GM12878 (cell line): ENCODE measurements around the gene CBFA2T3. TPM values are rescaled to one million over a fixed set of nuclear protein-coding genes. Genes with fewer than 3 reads are reported as not detected.
A peak's percentile ranks its signal among the peaks of the same experiment; 100 is the strongest.

ENCODE experiments used
- BMI1 ChIP-seq: fragments of 450-650 bp; IDR thresholded peaks from 2 replicates; pipeline ENCODE4 v1.6.1; 2016; ENCODE audit warnings: mild to moderate bottlenecking, moderate library complexity, borderline replicate concordance
- CBFB ChIP-seq: IDR thresholded peaks from 2 replicates; pipeline ENCODE4 v1.6.1; 2016; ENCODE audit warnings: antibody characterized with exemption, low read depth
- EGR1 ChIP-seq, 2 experiments: IDR thresholded peaks; 1 replicate in 1 of 2; 2 replicates in 1 of 2; pipeline ENCODE4 v1.6.1; 2011 to 2012; ENCODE audit warnings: low read depth in 2 of 2, low read length in 2 of 2, borderline replicate concordance in 1 of 2, mild to moderate bottlenecking in 1 of 2, moderate library complexity in 1 of 2
- NFYA ChIP-seq: IDR thresholded peaks from 2 replicates; pipeline ENCODE4 v1.6.1; 2011; ENCODE audit warnings: low read depth, mild to moderate bottlenecking, low read length, improper control_type of control experiment, borderline replicate concordance
- NR2C2 ChIP-seq: IDR thresholded peaks from 2 replicates; pipeline ENCODE4 v1.6.1; 2011; ENCODE audit warnings: borderline replicate concordance, low read depth; ENCODE audit not compliant: control insufficient read depth, insufficient read length
- RFX5 ChIP-seq: IDR thresholded peaks from 2 replicates; pipeline ENCODE4 v1.6.1; 2011; ENCODE audit warnings: low read depth, low read length, improper control_type of control experiment
- WRNIP1 ChIP-seq: IDR thresholded peaks from 2 replicates; pipeline ENCODE4 v1.6.1; 2011; ENCODE audit warnings: low read depth, low read length, improper control_type of control experiment, borderline replicate concordance
- ZNF24 ChIP-seq: fragments of 450-650 bp; IDR thresholded peaks from 2 replicates; pipeline ENCODE4 v1.6.1; 2017; ENCODE audit warnings: antibody characterized with exemption, mild to moderate bottlenecking
- polyA plus RNA-seq, 11 experiments: library from polyadenylated mRNA; depleted of rRNA in 4 of 11; unstranded in 6 of 11; stranded (reverse) in 5 of 11; fragments of >200 nt; fragmentation: Nextera tagmentation in 4 of 11; fragmentation: Illumina TruSeq in 1 of 11; extraction: Ambion mirVana in 4 of 11; extraction: Trizol in 1 of 11; gene quantifications; 1 replicate in 1 of 11; 2 replicates in 10 of 11; pipeline versions ENCODE4 v1.2.1 to v1.2.3, GENCODE V29; 2011 to 2016; ENCODE audit warnings: inconsistent platforms in 2 of 11, missing spikeins in 2 of 11, low read depth in 1 of 11
- total RNA-seq, 4 experiments: library from RNA; depleted of rRNA in 3 of 4; stranded (reverse); fragments of >200 nt in 3 of 4; fragmentation: Illumina TruSeq in 1 of 4; extraction: Trizol in 1 of 4; gene quantifications; 2 replicates each; pipeline versions ENCODE4 v1.2.1 to v1.2.3, GENCODE V29; 2013 to 2021
- TF ChIP-seq, protein P1 (sequence below): IDR thresholded peaks from 2 replicates; pipeline ENCODE4 v1.6.1; 2011; ENCODE audit warnings: borderline replicate concordance, low read depth, mild to moderate bottlenecking, moderate library complexity, low read length; ENCODE audit not compliant: insufficient read depth, poor library complexity, severe bottlenecking
- TF ChIP-seq, protein P2 (sequence below): fragments of 450-650 bp; IDR thresholded peaks from 2 replicates; pipeline ENCODE4 v1.6.1; 2016; ENCODE audit warnings: mild to moderate bottlenecking
- TF ChIP-seq, protein P3 (sequence below): fragments of 450-650 bp; IDR thresholded peaks from 2 replicates; pipeline ENCODE4 v1.6.1; 2017; ENCODE audit warnings: mild to moderate bottlenecking, moderate library complexity
- TF ChIP-seq, protein P4 (sequence below): fragments of 450-650 bp; IDR thresholded peaks from 2 replicates; pipeline ENCODE4 v1.6.1; 2017; ENCODE audit warnings: antibody characterized with exemption, mild to moderate bottlenecking, moderate library complexity
- TF ChIP-seq, protein P5 (sequence below), 3 experiments: IDR thresholded peaks in 2 of 3; conservative IDR thresholded peaks in 1 of 3; 2 replicates each; pipeline ENCODE4 v1.5.1; 2011; ENCODE audit warnings: low read depth in 3 of 3, low read length in 3 of 3, mild to moderate bottlenecking in 3 of 3, control low read depth in 2 of 3, moderate library complexity in 2 of 3, inconsistent platforms in 1 of 3, mixed read lengths in 1 of 3; ENCODE audit not compliant: control insufficient read depth in 2 of 3, insufficient read depth in 1 of 3; ENCODE audit errors: extremely low read depth in 1 of 3
- TF ChIP-seq, protein P6 (sequence below): IDR thresholded peaks from 2 replicates; pipeline ENCODE4 v1.6.1; 2011; ENCODE audit warnings: low read depth, low read length, improper control_type of control experiment, borderline replicate concordance

The CBFA2T3 gene
- total and polyA plus RNA-seq, 10 of the 15 experiments (the other 5 are each of a cell fraction or from before 2014, with no cell fraction given) = 0.69 to 42.6 (median 4.5) TPM

DNA sequence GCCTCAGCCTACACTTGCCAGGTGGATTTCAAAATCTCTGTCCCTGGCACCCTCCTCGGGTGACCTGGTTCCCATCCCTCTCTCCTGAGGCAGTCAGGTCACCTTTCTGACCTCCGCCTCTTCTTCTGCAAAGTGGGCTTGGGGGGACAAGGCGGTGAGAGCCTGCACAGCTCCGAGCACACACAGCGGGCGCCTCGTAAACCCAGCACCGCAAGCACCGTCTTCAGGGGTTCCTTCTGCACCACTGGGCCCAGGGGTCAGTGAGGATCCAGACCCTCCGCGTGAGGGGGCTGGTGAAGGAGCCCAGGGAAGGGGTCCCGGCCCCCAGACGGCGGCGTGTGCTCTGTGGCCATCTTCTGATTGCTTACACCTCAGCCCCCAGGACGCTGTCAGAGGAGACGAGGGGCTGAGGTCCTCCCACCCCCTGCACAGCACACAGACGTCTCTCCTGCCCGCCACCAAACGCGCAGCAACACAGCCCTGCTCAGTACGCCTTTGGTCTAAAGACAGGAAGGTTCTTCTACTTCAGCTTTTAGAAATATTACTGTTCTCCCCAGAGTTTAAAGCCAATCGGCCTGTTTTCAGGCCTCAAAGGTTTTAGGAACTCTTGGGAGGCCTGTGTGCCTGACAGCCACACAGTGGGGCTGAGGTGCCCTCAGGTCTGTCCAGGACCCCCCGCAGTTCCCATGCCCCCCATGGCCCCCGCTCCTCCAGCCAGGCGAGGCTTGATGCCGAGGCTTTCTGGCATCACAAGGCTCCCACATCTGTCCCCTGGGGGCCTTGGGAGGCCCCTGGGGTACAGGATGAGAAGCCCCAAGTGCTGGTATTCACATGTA lies 2.7 kb downstream of the CBFA2T3 start (continued):
- TF ChIP-seq CBFB = 0 out of 2 replicates have a peak, but pooled peaks have one; percentile 24
- TF ChIP-seq RFX5 = no peak
- TF ChIP-seq NR2C2 = no peak
- no peak for TF ChIP-seq EGR1 (IDR thresholded peaks at IDR 0.05; ENCODE audit: borderline replicate concordance in 1 of 2, low read depth in 2 of 2, low read length in 2 of 2)
- TF ChIP-seq, protein P1, sequence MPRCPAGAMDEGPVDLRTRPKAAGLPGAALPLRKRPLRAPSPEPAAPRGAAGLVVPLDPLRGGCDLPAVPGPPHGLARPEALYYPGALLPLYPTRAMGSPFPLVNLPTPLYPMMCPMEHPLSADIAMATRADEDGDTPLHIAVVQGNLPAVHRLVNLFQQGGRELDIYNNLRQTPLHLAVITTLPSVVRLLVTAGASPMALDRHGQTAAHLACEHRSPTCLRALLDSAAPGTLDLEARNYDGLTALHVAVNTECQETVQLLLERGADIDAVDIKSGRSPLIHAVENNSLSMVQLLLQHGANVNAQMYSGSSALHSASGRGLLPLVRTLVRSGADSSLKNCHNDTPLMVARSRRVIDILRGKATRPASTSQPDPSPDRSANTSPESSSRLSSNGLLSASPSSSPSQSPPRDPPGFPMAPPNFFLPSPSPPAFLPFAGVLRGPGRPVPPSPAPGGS = peak; percentile 72
- TF ChIP-seq, protein P2, sequence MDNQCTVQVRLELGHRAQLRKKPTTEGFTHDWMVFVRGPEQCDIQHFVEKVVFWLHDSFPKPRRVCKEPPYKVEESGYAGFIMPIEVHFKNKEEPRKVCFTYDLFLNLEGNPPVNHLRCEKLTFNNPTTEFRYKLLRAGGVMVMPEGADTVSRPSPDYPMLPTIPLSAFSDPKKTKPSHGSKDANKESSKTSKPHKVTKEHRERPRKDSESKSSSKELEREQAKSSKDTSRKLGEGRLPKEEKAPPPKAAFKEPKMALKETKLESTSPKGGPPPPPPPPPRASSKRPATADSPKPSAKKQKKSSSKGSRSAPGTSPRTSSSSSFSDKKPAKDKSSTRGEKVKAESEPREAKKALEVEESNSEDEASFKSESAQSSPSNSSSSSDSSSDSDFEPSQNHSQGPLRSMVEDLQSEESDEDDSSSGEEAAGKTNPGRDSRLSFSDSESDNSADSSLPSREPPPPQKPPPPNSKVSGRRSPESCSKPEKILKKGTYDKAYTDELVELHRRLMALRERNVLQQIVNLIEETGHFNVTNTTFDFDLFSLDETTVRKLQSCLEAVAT = no peak
- no peak for TF ChIP-seq WRNIP1
- TF ChIP-seq ZNF24 = no peak
- no peak for TF ChIP-seq BMI1
- TF ChIP-seq, protein P3, sequence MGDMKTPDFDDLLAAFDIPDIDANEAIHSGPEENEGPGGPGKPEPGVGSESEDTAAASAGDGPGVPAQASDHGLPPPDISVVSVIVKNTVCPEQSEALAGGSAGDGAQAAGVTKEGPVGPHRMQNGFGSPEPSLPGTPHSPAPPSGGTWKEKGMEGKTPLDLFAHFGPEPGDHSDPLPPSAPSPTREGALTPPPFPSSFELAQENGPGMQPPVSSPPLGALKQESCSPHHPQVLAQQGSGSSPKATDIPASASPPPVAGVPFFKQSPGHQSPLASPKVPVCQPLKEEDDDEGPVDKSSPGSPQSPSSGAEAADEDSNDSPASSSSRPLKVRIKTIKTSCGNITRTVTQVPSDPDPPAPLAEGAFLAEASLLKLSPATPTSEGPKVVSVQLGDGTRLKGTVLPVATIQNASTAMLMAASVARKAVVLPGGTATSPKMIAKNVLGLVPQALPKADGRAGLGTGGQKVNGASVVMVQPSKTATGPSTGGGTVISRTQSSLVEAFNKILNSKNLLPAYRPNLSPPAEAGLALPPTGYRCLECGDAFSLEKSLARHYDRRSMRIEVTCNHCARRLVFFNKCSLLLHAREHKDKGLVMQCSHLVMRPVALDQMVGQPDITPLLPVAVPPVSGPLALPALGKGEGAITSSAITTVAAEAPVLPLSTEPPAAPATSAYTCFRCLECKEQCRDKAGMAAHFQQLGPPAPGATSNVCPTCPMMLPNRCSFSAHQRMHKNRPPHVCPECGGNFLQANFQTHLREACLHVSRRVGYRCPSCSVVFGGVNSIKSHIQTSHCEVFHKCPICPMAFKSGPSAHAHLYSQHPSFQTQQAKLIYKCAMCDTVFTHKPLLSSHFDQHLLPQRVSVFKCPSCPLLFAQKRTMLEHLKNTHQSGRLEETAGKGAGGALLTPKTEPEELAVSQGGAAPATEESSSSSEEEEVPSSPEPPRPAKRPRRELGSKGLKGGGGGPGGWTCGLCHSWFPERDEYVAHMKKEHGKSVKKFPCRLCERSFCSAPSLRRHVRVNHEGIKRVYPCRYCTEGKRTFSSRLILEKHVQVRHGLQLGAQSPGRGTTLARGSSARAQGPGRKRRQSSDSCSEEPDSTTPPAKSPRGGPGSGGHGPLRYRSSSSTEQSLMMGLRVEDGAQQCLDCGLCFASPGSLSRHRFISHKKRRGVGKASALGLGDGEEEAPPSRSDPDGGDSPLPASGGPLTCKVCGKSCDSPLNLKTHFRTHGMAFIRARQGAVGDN = peak; percentile 44; the same call in 1 of the 2 replicates
- TF ChIP-seq, protein P4, sequence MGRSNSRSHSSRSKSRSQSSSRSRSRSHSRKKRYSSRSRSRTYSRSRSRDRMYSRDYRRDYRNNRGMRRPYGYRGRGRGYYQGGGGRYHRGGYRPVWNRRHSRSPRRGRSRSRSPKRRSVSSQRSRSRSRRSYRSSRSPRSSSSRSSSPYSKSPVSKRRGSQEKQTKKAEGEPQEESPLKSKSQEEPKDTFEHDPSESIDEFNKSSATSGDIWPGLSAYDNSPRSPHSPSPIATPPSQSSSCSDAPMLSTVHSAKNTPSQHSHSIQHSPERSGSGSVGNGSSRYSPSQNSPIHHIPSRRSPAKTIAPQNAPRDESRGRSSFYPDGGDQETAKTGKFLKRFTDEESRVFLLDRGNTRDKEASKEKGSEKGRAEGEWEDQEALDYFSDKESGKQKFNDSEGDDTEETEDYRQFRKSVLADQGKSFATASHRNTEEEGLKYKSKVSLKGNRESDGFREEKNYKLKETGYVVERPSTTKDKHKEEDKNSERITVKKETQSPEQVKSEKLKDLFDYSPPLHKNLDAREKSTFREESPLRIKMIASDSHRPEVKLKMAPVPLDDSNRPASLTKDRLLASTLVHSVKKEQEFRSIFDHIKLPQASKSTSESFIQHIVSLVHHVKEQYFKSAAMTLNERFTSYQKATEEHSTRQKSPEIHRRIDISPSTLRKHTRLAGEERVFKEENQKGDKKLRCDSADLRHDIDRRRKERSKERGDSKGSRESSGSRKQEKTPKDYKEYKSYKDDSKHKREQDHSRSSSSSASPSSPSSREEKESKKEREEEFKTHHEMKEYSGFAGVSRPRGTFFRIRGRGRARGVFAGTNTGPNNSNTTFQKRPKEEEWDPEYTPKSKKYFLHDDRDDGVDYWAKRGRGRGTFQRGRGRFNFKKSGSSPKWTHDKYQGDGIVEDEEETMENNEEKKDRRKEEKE = no peak
- TF ChIP-seq, protein P5, sequence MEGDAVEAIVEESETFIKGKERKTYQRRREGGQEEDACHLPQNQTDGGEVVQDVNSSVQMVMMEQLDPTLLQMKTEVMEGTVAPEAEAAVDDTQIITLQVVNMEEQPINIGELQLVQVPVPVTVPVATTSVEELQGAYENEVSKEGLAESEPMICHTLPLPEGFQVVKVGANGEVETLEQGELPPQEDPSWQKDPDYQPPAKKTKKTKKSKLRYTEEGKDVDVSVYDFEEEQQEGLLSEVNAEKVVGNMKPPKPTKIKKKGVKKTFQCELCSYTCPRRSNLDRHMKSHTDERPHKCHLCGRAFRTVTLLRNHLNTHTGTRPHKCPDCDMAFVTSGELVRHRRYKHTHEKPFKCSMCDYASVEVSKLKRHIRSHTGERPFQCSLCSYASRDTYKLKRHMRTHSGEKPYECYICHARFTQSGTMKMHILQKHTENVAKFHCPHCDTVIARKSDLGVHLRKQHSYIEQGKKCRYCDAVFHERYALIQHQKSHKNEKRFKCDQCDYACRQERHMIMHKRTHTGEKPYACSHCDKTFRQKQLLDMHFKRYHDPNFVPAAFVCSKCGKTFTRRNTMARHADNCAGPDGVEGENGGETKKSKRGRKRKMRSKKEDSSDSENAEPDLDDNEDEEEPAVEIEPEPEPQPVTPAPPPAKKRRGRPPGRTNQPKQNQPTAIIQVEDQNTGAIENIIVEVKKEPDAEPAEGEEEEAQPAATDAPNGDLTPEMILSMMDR (IDR thresholded peaks at IDR 0.05 in 2 of 3, conservative IDR thresholded peaks at IDR 0.05 in 1 of 3; ENCODE audit: control insufficient read depth in 2 of 3, extremely low read depth in 1 of 3, insufficient read depth in 1 of 3, low read depth in 3 of 3, low read length in 3 of 3) = no peak
- TF ChIP-seq NFYA = no peak
- TF ChIP-seq, protein P6, sequence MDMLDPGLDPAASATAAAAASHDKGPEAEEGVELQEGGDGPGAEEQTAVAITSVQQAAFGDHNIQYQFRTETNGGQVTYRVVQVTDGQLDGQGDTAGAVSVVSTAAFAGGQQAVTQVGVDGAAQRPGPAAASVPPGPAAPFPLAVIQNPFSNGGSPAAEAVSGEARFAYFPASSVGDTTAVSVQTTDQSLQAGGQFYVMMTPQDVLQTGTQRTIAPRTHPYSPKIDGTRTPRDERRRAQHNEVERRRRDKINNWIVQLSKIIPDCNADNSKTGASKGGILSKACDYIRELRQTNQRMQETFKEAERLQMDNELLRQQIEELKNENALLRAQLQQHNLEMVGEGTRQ = no peak
